Femur (tissue), 1 donor: ENCODE data around the gene CD68.

ENCODE experiments used
- DNase-seq: peaks from one replicate; pipeline ENCODE4 v3.0.0-alpha.2; 2017

CD68 gene

GRCh38 chr17:7579001-7579833 lies at the start of gene CD68:
Gene CD68 (plus strand): TSS chr17:7579638. CDS start chr17:7579678, 40 bp downstream.
- peak; percentile 71 for DNase-seq

- DNase-seq: no peak
These were observed 49.2 kb upstream of the CD68 start for GRCh38 chr17:7530023-7530900.

DNA sequence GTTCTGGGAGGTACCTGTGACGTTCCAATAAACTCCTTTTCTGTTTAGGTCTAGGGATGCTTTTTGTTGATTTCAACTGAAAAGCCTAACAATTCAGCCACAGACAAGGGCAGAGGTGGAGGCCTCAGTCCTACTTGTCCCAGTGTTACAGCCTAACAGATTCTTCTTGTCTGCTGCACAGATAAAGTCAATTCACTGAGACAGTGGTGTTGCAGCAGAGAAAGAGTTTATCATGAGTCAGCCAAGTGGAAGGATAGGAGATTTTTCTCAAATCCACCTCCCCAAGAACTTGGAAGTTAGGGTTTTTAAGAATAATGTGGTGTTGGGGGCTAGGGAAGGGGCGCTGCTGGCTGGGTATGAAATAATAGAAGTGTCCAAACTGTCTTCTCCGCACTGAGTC lies 41.4 kb upstream of the CD68 start:
- DNase-seq: no peak

GRCh38 chr17:7538891-7539545 lies 40.4 kb upstream of the CD68 start:
- DNase-seq: no peak

DNA sequence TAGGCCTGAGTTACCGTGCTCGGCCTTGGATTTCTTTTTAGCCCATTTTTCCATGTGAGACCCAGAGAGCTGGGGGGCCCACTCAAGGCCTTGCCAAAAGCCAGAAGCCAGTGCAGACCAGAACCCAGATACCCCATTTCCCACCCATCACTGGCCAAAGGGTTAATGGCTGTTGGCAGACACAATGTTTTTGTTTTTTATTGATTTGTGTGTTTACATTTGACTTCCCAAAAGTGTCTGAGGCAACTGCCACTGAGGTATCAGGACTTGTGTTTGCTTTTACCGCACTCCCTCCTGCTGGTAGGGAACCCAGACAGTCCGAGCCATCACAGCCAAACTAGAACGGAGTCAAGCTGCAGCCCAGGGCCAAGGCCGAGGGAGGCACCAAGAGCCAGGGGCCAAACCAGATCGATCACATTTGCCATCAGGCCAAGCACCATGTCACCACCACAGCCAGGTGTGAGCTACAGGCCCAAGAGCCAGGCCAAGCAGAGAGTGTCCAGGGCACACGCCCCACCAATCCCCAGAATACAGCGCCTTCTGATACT lies 38.3 kb upstream of the CD68 start:
- no peak for DNase-seq

GRCh38 chr17:7544911-7545310 lies 34.5 kb upstream of the CD68 start:
- DNase-seq: no peak

GRCh38 chr17:7548585-7549400 lies 30.6 kb upstream of the CD68 start, which contains the start of gene TNFSF12:
Gene TNFSF12 (plus strand): TSS chr17:7549058. CDS start chr17:7549154, 96 bp downstream.
- DNase-seq: peak; percentile 78

GRCh38 chr17:7549401-7550055 lies 29.9 kb upstream of the CD68 start:
- peak; percentile 32 for DNase-seq

GRCh38 chr17:7550344-7550743 lies 29.1 kb upstream of the CD68 start:
- DNase-seq: no peak

- DNase-seq: no peak
These were observed 28.0 kb upstream of the CD68 start for GRCh38 chr17:7551396-7551795.

GRCh38 chr17:7552621-7553051 lies 26.8 kb upstream of the CD68 start:
- DNase-seq: no peak

DNA sequence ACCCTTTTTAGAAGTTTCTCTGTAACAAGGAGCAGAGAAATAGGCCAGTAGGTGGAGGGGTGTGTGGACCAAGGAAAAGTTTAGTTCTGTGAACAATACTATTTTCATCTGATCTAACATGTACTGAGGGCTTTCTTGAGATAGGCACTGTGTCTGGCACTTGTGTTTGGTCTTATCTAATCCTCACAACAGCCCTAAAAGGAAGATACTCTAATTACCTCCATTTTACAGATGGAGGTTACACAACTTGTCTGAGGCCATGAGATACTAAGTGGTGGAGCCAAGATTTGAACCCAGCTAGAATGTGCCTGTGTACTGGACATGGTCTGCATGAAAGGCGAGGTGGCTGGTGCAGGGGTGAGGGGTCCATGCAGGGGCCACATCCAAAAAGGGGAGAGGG lies 26.1 kb upstream of the CD68 start:
- DNase-seq: no peak

- no peak for DNase-seq
These were observed 24.0 kb upstream of the CD68 start for GRCh38 chr17:7555320-7555948.

DNA sequence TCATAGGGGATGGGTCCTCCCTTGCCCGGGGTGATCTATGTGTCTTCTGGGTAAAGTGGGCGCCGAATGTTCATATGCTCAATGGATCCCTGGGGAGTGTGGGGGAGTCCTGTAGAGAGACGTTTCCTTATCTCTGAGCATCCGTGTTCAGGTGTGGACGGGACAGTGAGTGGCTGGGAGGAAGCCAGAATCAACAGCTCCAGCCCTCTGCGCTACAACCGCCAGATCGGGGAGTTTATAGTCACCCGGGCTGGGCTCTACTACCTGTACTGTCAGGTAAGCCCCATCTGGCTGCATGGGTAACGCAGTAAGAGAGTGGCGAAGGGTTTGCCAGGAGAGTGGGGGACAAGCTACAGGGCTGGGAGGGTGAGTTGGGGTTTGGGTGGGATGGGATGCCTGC lies 22.8 kb upstream of the CD68 start:
- no peak for DNase-seq

DNA sequence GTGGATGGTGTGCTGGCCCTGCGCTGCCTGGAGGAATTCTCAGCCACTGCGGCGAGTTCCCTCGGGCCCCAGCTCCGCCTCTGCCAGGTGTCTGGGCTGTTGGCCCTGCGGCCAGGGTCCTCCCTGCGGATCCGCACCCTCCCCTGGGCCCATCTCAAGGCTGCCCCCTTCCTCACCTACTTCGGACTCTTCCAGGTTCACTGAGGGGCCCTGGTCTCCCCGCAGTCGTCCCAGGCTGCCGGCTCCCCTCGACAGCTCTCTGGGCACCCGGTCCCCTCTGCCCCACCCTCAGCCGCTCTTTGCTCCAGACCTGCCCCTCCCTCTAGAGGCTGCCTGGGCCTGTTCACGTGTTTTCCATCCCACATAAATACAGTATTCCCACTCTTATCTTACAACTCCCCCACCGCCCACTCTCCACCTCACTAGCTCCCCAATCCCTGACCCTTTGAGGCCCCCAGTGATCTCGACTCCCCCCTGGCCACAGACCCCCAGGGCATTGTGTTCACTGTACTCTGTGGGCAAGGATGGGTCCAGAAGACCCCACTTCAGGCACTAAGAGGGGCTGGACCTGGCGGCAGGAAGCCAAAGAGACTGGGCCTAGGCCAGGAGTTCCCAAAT lies 22.2 kb upstream of the CD68 start:
- DNase-seq: no peak

- DNase-seq: peak; percentile 90
These were observed 21.5 kb upstream of the CD68 start for GRCh38 chr17:7557775-7558543.

GRCh38 chr17:7558544-7559319 lies 20.7 kb upstream of the CD68 start, which contains the start of gene TNFSF13:
Gene TNFSF13 (plus strand): TSS chr17:7558750. CDS start chr17:7559040, 290 bp downstream.
- DNase-seq: no peak

DNA sequence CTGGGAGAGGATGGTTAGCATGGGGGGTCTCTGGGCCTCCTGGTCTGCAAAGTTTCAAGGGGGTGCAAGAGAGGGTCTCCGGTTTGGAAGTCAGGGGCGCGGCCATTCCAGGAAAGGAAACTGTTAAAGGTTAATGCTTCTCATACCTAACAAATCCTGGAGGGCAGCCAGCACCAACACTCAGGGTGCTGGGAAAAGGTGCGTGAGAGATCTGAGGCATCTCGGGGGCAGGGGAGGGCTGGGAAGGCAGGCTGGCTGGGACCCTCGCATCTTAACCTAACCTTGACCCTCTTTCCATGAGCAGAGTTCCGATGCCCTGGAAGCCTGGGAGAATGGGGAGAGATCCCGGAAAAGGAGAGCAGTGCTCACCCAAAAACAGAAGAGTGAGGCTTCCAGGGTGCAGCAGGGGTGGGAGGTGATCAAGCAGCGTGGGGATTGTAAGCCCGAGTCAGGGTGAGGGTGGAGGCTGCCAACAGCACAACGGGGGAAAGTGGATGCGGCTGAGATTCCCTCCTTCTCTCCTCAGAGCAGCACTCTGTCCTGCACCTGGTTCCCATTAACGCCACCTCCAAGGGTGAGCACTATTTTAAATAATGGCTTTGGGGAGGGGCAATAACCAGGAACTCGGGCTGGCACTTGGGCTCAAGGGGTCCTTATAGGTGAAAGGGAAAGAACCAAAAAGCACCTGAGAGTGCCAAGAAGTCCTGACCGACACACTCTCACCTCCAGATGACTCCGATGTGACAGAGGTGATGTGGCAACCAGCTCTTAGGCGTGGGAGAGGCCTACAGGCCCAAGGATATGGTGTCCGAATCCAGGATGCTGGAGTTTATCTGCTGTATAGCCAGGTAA lies 19.9 kb upstream of the CD68 start:
- no peak for DNase-seq
